CD4-positive, alpha-beta T cell treated with Interleukin-15 for 1 hour (primary cell): Measurements from ENCODE around the gene OLFML2B.

Source experiments
- DNase-seq: peaks from one replicate; pipeline ENCODE4 v3.0.0-alpha.2; 2020

Gene OLFML2B

GRCh38 chr1:162003830-162004215 lies 19.8 kb downstream of the OLFML2B start:
- peak; percentile 25 for DNase-seq

- no peak for DNase-seq
These were observed 20.4 kb downstream of the OLFML2B start for GRCh38 chr1:162003061-162003829.

GRCh38 chr1:162000053-162000420 lies 23.6 kb downstream of the OLFML2B start:
- DNase-seq, result no peak

- no peak for DNase-seq
These were observed 24.2 kb downstream of the OLFML2B start for GRCh38 chr1:161999301-162000052.

- DNase-seq, result no peak
These were observed 24.9 kb downstream of the OLFML2B start for GRCh38 chr1:161998811-161999210.

- no peak for DNase-seq
These were observed 26.5 kb downstream of the OLFML2B start for GRCh38 chr1:161997152-161997551.

- DNase-seq, result no peak
These were observed 29.4 kb downstream of the OLFML2B start for GRCh38 chr1:161994175-161994668.

- no peak for DNase-seq
These were observed 30.1 kb downstream of the OLFML2B start for GRCh38 chr1:161993576-161993975.

GRCh38 chr1:161989786-161990185 lies 33.9 kb downstream of the OLFML2B start:
- no peak for DNase-seq

- DNase-seq, result no peak
These were observed 34.6 kb downstream of the OLFML2B start for GRCh38 chr1:161989108-161989507.

- no peak for DNase-seq
These were observed 35.3 kb downstream of the OLFML2B start for GRCh38 chr1:161988413-161988812.

- no peak for DNase-seq
These were observed 35.8 kb downstream of the OLFML2B start for GRCh38 chr1:161987872-161988271.

GRCh38 chr1:161987303-161987702 lies 36.4 kb downstream of the OLFML2B start:
- DNase-seq, result no peak

- DNase-seq, result no peak
These were observed 37.3 kb downstream of the OLFML2B start for GRCh38 chr1:161986328-161986727.

- DNase-seq, result no peak
These were observed 38.3 kb downstream of the OLFML2B start for GRCh38 chr1:161985301-161985822.

GRCh38 chr1:161983725-161984124 lies 39.9 kb downstream of the OLFML2B start:
- DNase-seq, result no peak

GRCh38 chr1:161982917-161983316 lies 40.8 kb downstream of the OLFML2B start:
- DNase-seq, result no peak

GRCh38 chr1:161982507-161982895 lies 41.2 kb downstream of the OLFML2B start:
- no peak for DNase-seq

GRCh38 chr1:161981735-161982506 lies 41.7 kb downstream of the OLFML2B start:
- no peak for DNase-seq

- DNase-seq, result no peak
These were observed 42.5 kb downstream of the OLFML2B start for GRCh38 chr1:161981126-161981525.

GRCh38 chr1:161978011-161978790 lies 45.5 kb downstream of the OLFML2B start:
- DNase-seq, result no peak
